Hematopoietic multipotent progenitor cell treated with erythropoietin and hydrocortisone succinate and interleukin-3 and kit ligand, for 6 days (in vitro differentiated cells): ENCODE results near the gene PTPN1.

Experiments used
- DNase-seq: peaks from one replicate; pipeline ENCODE4 v3.0.0-alpha.2; 2015

The PTPN1 gene

GRCh38 chr20:50514750-50515149 is 4.6 kb downstream of the PTPN1 start:
- DNase-seq = no peak

- DNase-seq = no peak
Measured at GRCh38 chr20:50515471-50516106, 5.4 kb downstream of the PTPN1 start.

- peak; percentile 64 for DNase-seq
Measured at GRCh38 chr20:50516180-50516934, 6.2 kb downstream of the PTPN1 start.

- DNase-seq = no peak
Measured at GRCh38 chr20:50516935-50517816, 7.0 kb downstream of the PTPN1 start.

GRCh38 chr20:50517817-50518154 is 7.6 kb downstream of the PTPN1 start:
- DNase-seq = peak; percentile 76

GRCh38 chr20:50518270-50518721 is 8.1 kb downstream of the PTPN1 start:
- no peak for DNase-seq

- peak; percentile 62 for DNase-seq
Measured at GRCh38 chr20:50519036-50519762, 9.0 kb downstream of the PTPN1 start.

- DNase-seq = peak; percentile 61
Measured at GRCh38 chr20:50520222-50520880, 10.2 kb downstream of the PTPN1 start.

- DNase-seq = no peak
Measured at GRCh38 chr20:50521221-50522052, 11.3 kb downstream of the PTPN1 start.

GRCh38 chr20:50522053-50522674 is 12.0 kb downstream of the PTPN1 start:
- peak; percentile 58 for DNase-seq

- no peak for DNase-seq
Measured at GRCh38 chr20:50523552-50524167, 13.5 kb downstream of the PTPN1 start.

GRCh38 chr20:50525681-50526080 is 15.5 kb downstream of the PTPN1 start:
- no peak for DNase-seq

GRCh38 chr20:50526403-50526989 is 16.3 kb downstream of the PTPN1 start:
- DNase-seq = no peak

GRCh38 chr20:50527068-50527605 is 17.0 kb downstream of the PTPN1 start:
- DNase-seq = no peak

- no peak for DNase-seq
Measured at GRCh38 chr20:50528129-50528528, 17.9 kb downstream of the PTPN1 start.

- DNase-seq = no peak
Measured at GRCh38 chr20:50528804-50529351, 18.7 kb downstream of the PTPN1 start.

- no peak for DNase-seq
Measured at GRCh38 chr20:50532221-50532620, 22.0 kb downstream of the PTPN1 start.

- no peak for DNase-seq
Measured at GRCh38 chr20:50533061-50533460, 22.9 kb downstream of the PTPN1 start.

- DNase-seq = no peak
Measured at GRCh38 chr20:50533464-50533863, 23.3 kb downstream of the PTPN1 start.
